Tibial nerve (tissue), 4 donors: ENCODE data around the gene SNN.

Experiments used
- EP300 ChIP-seq, 2 donors: sonication (generic); formaldehyde crosslinking; IDR thresholded peaks; one replicate each; pipeline ENCODE4 v1.6.1; 2017; ENCODE audit warnings: antibody characterized with exemption in 2 of 2, mild to moderate bottlenecking in 1 of 2
- POLR2A ChIP-seq, 2 donors: fragments of 450-650 bp; IDR thresholded peaks; one replicate each; pipeline ENCODE4 v1.6.1; 2017; ENCODE audit warnings: antibody characterized with exemption in 2 of 2, mild to moderate bottlenecking in 2 of 2, moderate library complexity in 2 of 2
- TF ChIP-seq, protein P1 (sequence below), 5 experiments: fragments of 200-600 bp in 3 of 5; fragments of 450-650 bp in 2 of 5; sonication (generic) in 3 of 5; IDR thresholded peaks; one replicate each; pipeline ENCODE4 v1.5.1; 2016 to 2019; ENCODE audit warnings: antibody characterized with exemption in 5 of 5, mild to moderate bottlenecking in 3 of 5, moderate library complexity in 2 of 5

DNA sequence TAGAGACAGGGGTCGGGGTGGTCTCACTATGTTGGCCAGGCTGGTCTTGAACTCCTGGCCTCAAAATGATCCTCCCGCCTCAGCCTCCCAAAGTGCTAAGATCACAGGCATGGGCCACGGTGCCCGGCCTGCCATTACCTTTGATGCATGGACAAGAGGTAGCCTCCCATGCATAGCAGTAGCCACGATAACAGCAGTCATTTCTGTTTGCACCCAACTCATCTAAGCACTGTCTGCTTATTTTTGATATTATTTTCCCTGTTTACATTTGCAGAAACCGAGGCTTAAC is 37.5 kb upstream of the SNN start:
- TF ChIP-seq, protein P1, sequence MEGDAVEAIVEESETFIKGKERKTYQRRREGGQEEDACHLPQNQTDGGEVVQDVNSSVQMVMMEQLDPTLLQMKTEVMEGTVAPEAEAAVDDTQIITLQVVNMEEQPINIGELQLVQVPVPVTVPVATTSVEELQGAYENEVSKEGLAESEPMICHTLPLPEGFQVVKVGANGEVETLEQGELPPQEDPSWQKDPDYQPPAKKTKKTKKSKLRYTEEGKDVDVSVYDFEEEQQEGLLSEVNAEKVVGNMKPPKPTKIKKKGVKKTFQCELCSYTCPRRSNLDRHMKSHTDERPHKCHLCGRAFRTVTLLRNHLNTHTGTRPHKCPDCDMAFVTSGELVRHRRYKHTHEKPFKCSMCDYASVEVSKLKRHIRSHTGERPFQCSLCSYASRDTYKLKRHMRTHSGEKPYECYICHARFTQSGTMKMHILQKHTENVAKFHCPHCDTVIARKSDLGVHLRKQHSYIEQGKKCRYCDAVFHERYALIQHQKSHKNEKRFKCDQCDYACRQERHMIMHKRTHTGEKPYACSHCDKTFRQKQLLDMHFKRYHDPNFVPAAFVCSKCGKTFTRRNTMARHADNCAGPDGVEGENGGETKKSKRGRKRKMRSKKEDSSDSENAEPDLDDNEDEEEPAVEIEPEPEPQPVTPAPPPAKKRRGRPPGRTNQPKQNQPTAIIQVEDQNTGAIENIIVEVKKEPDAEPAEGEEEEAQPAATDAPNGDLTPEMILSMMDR (IDR thresholded peaks at IDR 0.05), result no peak
- TF ChIP-seq POLR2A (IDR thresholded peaks at IDR 0.05) (no peak), EP300 (IDR thresholded peaks at IDR 0.05) (no peak)
